OCI-LY3 (cell line): ENCODE results near the gene LY9.

ENCODE experiments used
- H2AFZ ChIP-seq: fragments of 200-600, 300-600 bp; shearing (Covaris generic); 2 replicates; pipeline ENCODE4 v1.6.0; 2014; ENCODE audit warnings: antibody characterized with exemption, low read depth, low read length
- H3K27ac ChIP-seq: fragments of 200-600, 300-600 bp; sonication (generic); 2 replicates; pipeline ENCODE4 v1.5.1; 2014; ENCODE audit warnings: mild to moderate bottlenecking, low read length, moderate library complexity, mixed read lengths
- H3K27me3 ChIP-seq: fragments of 200-600, 300-600 bp; sonication (generic); 2 replicates; pipeline ENCODE4 v1.6.1; 2014; ENCODE audit warnings: low read depth, low read length, mixed read lengths
- H3K36me3 ChIP-seq: fragments of 200-600, 300-600 bp; sonication (generic); replicated peaks from 2 replicates; pipeline ENCODE3; 2014; ENCODE audit warnings: low read depth, low read length, mixed read lengths
- H3K4me1 ChIP-seq: fragments of 300-600, 200-600 bp; sonication (generic); 2 replicates; pipeline ENCODE4 v1.6.1; 2014; ENCODE audit warnings: low read length, mixed read lengths
- H3K4me2 ChIP-seq: fragments of 200-600, 300-600 bp; sonication (generic); 2 replicates; pipeline ENCODE4 v1.6.1; 2014; ENCODE audit warnings: low read length, mixed read lengths
- H3K4me3 ChIP-seq: fragments of 300-600, 200-600 bp; sonication (generic); 2 replicates; pipeline ENCODE4 v1.5.1; 2014; ENCODE audit warnings: antibody characterized with exemption, mild to moderate bottlenecking, low read length, moderate library complexity
- H3K79me2 ChIP-seq: fragments of 300-600, 200-600 bp; shearing (Covaris generic); 2 replicates; pipeline ENCODE4 v1.6.1; 2014; ENCODE audit warnings: mild to moderate bottlenecking, low read length, mixed read lengths
- H3K9ac ChIP-seq: fragments of 300-600, 200-600 bp; shearing (Covaris generic); 2 replicates; pipeline ENCODE4 v1.6.0; 2014; ENCODE audit warnings: mild to moderate bottlenecking, low read length, moderate library complexity
- H3K9me3 ChIP-seq: fragments of 200-600, 300-600 bp; shearing (Covaris generic); 2 replicates; pipeline ENCODE4 v1.6.1; 2014; ENCODE audit warnings: low read length, mixed read lengths; ENCODE audit not compliant: insufficient read depth
- H4K20me1 ChIP-seq: fragments of 200-600, 300-600 bp; sonication (generic); 2 replicates; pipeline ENCODE4 v1.6.1; 2016; ENCODE audit warnings: low read length, mixed read lengths; ENCODE audit not compliant: insufficient read depth
- EZH2phosphoT487 ChIP-seq: fragments of 200-600 bp; shearing (Covaris generic); IDR thresholded peaks from 2 replicates; pipeline ENCODE4 v1.6.1; 2018; ENCODE audit warnings: antibody characterized with exemption, mixed run types, low read depth
- TF ChIP-seq, protein P1 (sequence below): fragments of 200-600, 300-600 bp; sonication (generic); IDR thresholded peaks from 2 replicates; pipeline ENCODE4 v1.5.1; 2014; ENCODE audit warnings: antibody characterized with exemption, low read length, low read depth

Gene LY9

GRCh38 chr1:160797271-160797709 lies 1.3 kb downstream of the LY9 start:
- Histone ChIP-seq H3K9ac (no peak overlapping the region), H3K4me3 (no peak overlapping the region), H3K27me3 (no peaks in the 10 kb centered on the region), H3K36me3 (no peaks in the 10 kb centered on the region), H3K79me2 (no peaks in the 10 kb centered on the region), H3K27ac (no peak overlapping the region), H4K20me1 (no peaks in the 10 kb centered on the region), H2AFZ (no peak overlapping the region), H3K9me3 (peaks cover 5% of the 10 kb centered on the region; the same call in 1 of the 2 replicates), H3K4me1 (peaks cover 37% of the 10 kb centered on the region), H3K4me2 (peak overlapping the region; percentile 49)
- no peak for TF ChIP-seq EZH2phosphoT487
- TF ChIP-seq, protein P1, sequence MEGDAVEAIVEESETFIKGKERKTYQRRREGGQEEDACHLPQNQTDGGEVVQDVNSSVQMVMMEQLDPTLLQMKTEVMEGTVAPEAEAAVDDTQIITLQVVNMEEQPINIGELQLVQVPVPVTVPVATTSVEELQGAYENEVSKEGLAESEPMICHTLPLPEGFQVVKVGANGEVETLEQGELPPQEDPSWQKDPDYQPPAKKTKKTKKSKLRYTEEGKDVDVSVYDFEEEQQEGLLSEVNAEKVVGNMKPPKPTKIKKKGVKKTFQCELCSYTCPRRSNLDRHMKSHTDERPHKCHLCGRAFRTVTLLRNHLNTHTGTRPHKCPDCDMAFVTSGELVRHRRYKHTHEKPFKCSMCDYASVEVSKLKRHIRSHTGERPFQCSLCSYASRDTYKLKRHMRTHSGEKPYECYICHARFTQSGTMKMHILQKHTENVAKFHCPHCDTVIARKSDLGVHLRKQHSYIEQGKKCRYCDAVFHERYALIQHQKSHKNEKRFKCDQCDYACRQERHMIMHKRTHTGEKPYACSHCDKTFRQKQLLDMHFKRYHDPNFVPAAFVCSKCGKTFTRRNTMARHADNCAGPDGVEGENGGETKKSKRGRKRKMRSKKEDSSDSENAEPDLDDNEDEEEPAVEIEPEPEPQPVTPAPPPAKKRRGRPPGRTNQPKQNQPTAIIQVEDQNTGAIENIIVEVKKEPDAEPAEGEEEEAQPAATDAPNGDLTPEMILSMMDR = no peak

- Histone ChIP-seq H2AFZ (no peak overlapping the region), H3K36me3 (no peaks in the 10 kb centered on the region), H3K79me2 (no peaks in the 10 kb centered on the region), H3K27ac (no peak overlapping the region), H3K27me3 (no peaks in the 10 kb centered on the region), H3K4me3 (no peak overlapping the region), H3K9me3 (peaks cover 5% of the 10 kb centered on the region; the same call in 1 of the 2 replicates), H3K4me2 (no peak overlapping the region), H3K9ac (no peak overlapping the region), H4K20me1 (no peaks in the 10 kb centered on the region), H3K4me1 (peaks cover 37% of the 10 kb centered on the region)
- TF ChIP-seq, protein P1 = no peak
- TF ChIP-seq EZH2phosphoT487 = no peak
Measured at GRCh38 chr1:160797861-160798273, 1.9 kb downstream of the LY9 start.

- Histone ChIP-seq H3K4me3 (no peak overlapping the region), H3K36me3 (no peaks in the 10 kb centered on the region), H3K9ac (no peak overlapping the region), H3K9me3 (peaks cover 5% of the 10 kb centered on the region; the same call in 1 of the 2 replicates), H3K27ac (no peak overlapping the region), H3K79me2 (no peaks in the 10 kb centered on the region), H3K27me3 (no peaks in the 10 kb centered on the region), H4K20me1 (no peaks in the 10 kb centered on the region), H3K4me2 (no peak overlapping the region), H3K4me1 (peaks cover 37% of the 10 kb centered on the region), H2AFZ (no peak overlapping the region)
- TF ChIP-seq, protein P1 = no peak
- no peak for TF ChIP-seq EZH2phosphoT487
Measured at GRCh38 chr1:160798439-160798838, 2.5 kb downstream of the LY9 start.

DNA sequence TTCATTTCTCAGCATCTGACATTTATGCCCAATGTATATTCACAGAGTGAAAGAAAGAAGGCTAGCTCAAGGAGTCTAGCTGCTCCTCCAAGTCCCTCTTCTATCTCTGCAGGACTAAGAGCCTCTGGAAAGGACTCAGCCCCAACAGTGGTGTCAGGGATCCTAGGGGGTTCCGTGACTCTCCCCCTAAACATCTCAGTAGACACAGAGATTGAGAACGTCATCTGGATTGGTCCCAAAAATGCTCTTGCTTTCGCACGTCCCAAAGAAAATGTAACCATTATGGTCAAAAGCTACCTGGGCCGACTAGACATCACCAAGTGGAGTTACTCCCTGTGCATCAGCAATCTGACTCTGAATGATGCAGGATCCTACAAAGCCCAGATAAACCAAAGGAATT lies 3.7 kb downstream of the LY9 start:
- peaks cover 37% of the 10 kb centered on the region for H3K4me1 ChIP-seq
- no peak overlapping the region for H2AFZ ChIP-seq
- H3K4me2 ChIP-seq = no peak overlapping the region
- H3K4me3 ChIP-seq = no peak overlapping the region
- no peaks in the 10 kb centered on the region for H3K27me3 ChIP-seq
- H3K9me3 ChIP-seq = peaks cover 11% of the 10 kb centered on the region; the same call in 1 of the 2 replicates
- H4K20me1 ChIP-seq = no peaks in the 10 kb centered on the region
- no peaks in the 10 kb centered on the region for H3K79me2 ChIP-seq
- no peak overlapping the region for H3K9ac ChIP-seq
- H3K36me3 ChIP-seq = no peaks in the 10 kb centered on the region
- no peak overlapping the region for H3K27ac ChIP-seq
- TF ChIP-seq EZH2phosphoT487 = no peak
- TF ChIP-seq, protein P1 = no peak
